MM.1S (cell line): ENCODE results near the gene ELL.

Source experiments
- DNase-seq: peaks from one replicate; pipeline ENCODE4 v3.0.0-alpha.2; 2015
- H2AFZ ChIP-seq: fragments of 300-600 bp; sonication (generic); 2 replicates; pipeline ENCODE4 v1.6.0; 2016; ENCODE audit warnings: antibody characterized with exemption, low read length
- H3F3A ChIP-seq: fragments of 300-600 bp; sonication (generic); 2 replicates; pipeline ENCODE4 v1.6.1; 2016; ENCODE audit warnings: mild to moderate bottlenecking, antibody characterized with exemption, low read length, moderate library complexity, mixed read lengths; ENCODE audit not compliant: insufficient read depth
- H3K27ac ChIP-seq: fragments of 300-600 bp; sonication (generic); 2 replicates; pipeline ENCODE4 v1.5.1; 2016; ENCODE audit warnings: mild to moderate bottlenecking, low read length
- H3K27me3 ChIP-seq: fragments of 300-600 bp; sonication (generic); replicated peaks from 2 replicates; pipeline ENCODE4 v1.6.0; 2016; ENCODE audit warnings: low read length; ENCODE audit not compliant: insufficient read depth
- H3K36me3 ChIP-seq: fragments of 300-600 bp; sonication (generic); replicated peaks from 2 replicates; pipeline ENCODE4 v1.6.1; 2016; ENCODE audit warnings: mild to moderate bottlenecking, low read length, mixed read lengths; ENCODE audit not compliant: insufficient read depth
- H3K4me1 ChIP-seq: fragments of 300-600 bp; sonication (generic); 2 replicates; pipeline ENCODE4 v1.6.1; 2016; ENCODE audit warnings: low read length, mixed read lengths
- H3K4me2 ChIP-seq: fragments of 300-600 bp; sonication (generic); 2 replicates; pipeline ENCODE4 v1.6.0; 2016; ENCODE audit warnings: low read depth, low read length
- H3K4me3 ChIP-seq: fragments of 300-600 bp; sonication (generic); 2 replicates; pipeline ENCODE4 v1.5.1; 2016; ENCODE audit warnings: low read length, mixed read lengths
- H3K79me2 ChIP-seq: fragments of 300-600 bp; sonication (generic); 2 replicates; pipeline ENCODE4 v1.6.1; 2016; ENCODE audit warnings: mixed run types, low read length, mixed read lengths
- H3K9ac ChIP-seq: fragments of 300-600 bp; sonication (generic); 2 replicates; pipeline ENCODE4 v1.6.1; 2016; ENCODE audit warnings: low read length, mixed read lengths
- H3K9me2 ChIP-seq: fragments of 300-600 bp; sonication (generic); replicated peaks from 2 replicates; pipeline ENCODE4 v1.6.1; 2016; ENCODE audit warnings: mild to moderate bottlenecking, low read length, mixed read lengths; ENCODE audit not compliant: insufficient read depth
- H3K9me3 ChIP-seq: fragments of 300-600 bp; sonication (generic); replicated peaks from 2 replicates; pipeline ENCODE4 v1.6.1; 2016; ENCODE audit warnings: mild to moderate bottlenecking, low read length, mixed read lengths; ENCODE audit not compliant: insufficient read depth
- H4K20me1 ChIP-seq: fragments of 300-600 bp; sonication (generic); 2 replicates; pipeline ENCODE4 v1.6.1; 2016; ENCODE audit warnings: mild to moderate bottlenecking, low read length, moderate library complexity, mixed read lengths; ENCODE audit not compliant: insufficient read depth
- EZH2 ChIP-seq: fragments of 300-600 bp; sonication (generic); optimal IDR thresholded peaks from 2 replicates; pipeline ENCODE3; 2017; ENCODE audit warnings: low read depth, mild to moderate bottlenecking, antibody characterized with exemption, low read length, mixed read lengths
- EZH2phosphoT487 ChIP-seq: fragments of 300-600 bp; sonication (generic); IDR thresholded peaks from 2 replicates; pipeline ENCODE4 v1.6.1; 2018; ENCODE audit warnings: antibody characterized with exemption, low read length
- TF ChIP-seq, protein P1 (sequence below): fragments of 300-600 bp; sonication (generic); IDR thresholded peaks from 2 replicates; pipeline ENCODE4 v1.5.1; 2016; ENCODE audit warnings: antibody characterized with exemption, low read length, mixed read lengths

The ELL gene

DNA sequence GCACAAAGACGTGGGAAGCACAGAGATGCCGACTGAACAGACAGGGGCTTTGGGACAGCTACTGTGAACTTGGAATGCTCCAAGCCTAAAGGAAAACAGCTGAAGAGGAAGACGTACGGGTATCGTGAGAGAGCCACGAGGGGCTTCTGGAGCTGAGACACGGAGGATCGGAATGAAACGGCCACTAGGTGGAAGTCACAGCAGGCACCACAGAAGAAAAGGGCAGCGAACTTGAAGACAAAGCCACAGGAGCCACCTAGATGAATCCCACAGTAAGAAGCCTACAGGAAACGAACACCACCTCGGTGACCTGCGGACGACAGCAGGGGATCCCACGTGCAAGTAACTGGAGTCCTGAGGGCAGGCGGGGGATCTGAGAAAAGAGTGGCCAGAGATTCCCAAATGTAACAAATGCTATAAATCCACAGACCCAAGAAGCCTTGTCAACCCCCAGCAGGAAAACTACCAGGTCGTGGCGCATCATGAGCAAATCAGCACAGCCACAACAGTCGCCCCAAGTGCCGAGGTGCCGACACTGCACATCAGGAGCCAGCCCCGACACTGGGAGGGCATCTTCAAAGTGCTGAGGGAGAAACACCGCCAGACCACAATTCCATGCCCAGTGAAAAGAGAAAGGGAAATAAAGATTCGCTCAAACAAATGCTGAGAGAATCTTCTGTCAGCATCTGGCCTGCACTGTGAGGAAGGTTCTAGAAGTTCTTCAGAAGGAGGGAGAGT, 44.7 kb downstream of the ELL start:
- H3K27me3 ChIP-seq = no peaks in the 10 kb centered on the region
- no peaks in the 10 kb centered on the region for H3K36me3 ChIP-seq
- H3K4me2 ChIP-seq = no peak overlapping the region
- no peak overlapping the region for H3K27ac ChIP-seq
- peaks cover 8% of the 10 kb centered on the region for H3K4me1 ChIP-seq
- H3K79me2 ChIP-seq = peaks cover 99% of the 10 kb centered on the region
- H3K9me3 ChIP-seq = no peaks in the 10 kb centered on the region
- H3F3A ChIP-seq = no peaks in the 10 kb centered on the region
- H3K4me3 ChIP-seq = no peak overlapping the region
- H2AFZ ChIP-seq = no peak overlapping the region
- no peak for DNase-seq
- no peak for TF ChIP-seq EZH2
- no peak for TF ChIP-seq EZH2phosphoT487
- TF ChIP-seq, protein P1, sequence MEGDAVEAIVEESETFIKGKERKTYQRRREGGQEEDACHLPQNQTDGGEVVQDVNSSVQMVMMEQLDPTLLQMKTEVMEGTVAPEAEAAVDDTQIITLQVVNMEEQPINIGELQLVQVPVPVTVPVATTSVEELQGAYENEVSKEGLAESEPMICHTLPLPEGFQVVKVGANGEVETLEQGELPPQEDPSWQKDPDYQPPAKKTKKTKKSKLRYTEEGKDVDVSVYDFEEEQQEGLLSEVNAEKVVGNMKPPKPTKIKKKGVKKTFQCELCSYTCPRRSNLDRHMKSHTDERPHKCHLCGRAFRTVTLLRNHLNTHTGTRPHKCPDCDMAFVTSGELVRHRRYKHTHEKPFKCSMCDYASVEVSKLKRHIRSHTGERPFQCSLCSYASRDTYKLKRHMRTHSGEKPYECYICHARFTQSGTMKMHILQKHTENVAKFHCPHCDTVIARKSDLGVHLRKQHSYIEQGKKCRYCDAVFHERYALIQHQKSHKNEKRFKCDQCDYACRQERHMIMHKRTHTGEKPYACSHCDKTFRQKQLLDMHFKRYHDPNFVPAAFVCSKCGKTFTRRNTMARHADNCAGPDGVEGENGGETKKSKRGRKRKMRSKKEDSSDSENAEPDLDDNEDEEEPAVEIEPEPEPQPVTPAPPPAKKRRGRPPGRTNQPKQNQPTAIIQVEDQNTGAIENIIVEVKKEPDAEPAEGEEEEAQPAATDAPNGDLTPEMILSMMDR = no peak
- no peaks in the 10 kb centered on the region for H3K9me2 ChIP-seq
- H4K20me1 ChIP-seq = peaks cover 86% of the 10 kb centered on the region
- H3K9ac ChIP-seq = no peak overlapping the region

DNA sequence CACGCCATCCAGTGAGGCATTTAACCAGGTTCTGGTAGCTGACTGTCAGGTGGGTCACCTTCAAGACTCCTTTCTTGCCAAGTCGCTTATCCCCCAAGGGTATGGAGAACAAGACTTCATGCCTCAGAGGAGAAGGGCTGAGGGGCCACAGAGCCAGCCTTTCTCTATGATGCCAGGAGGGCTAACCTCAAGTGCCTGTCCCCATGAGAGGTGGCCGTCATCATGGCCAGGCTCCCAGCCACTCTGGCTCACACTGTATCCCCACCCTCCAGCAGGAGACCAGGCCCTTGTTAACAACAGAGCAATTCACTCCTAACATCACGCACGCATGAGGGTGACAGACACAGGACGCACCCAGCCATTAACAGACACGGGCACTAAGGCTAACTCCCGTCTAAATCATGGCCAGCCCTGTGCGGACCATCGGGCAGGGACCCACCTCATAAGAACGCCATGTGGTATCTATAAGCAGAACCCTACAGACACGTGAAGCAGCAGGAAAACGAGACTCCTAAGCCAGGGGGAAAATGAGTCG, 45.3 kb downstream of the ELL start:
- Histone ChIP-seq H3K4me3 (no peak overlapping the region), H3F3A (no peaks in the 10 kb centered on the region), H4K20me1 (peaks cover 81% of the 10 kb centered on the region), H3K27me3 (no peaks in the 10 kb centered on the region), H3K4me1 (peaks cover 8% of the 10 kb centered on the region), H3K9me2 (no peaks in the 10 kb centered on the region), H3K4me2 (no peak overlapping the region), H3K9ac (no peak overlapping the region), H3K36me3 (no peaks in the 10 kb centered on the region), H2AFZ (no peak overlapping the region), H3K9me3 (no peaks in the 10 kb centered on the region), H3K79me2 (peaks cover 98% of the 10 kb centered on the region), H3K27ac (no peak overlapping the region)
- TF ChIP-seq, protein P1 = no peak
- TF ChIP-seq EZH2 (no peak), EZH2phosphoT487 (no peak)
- DNase-seq = no peak

DNA sequence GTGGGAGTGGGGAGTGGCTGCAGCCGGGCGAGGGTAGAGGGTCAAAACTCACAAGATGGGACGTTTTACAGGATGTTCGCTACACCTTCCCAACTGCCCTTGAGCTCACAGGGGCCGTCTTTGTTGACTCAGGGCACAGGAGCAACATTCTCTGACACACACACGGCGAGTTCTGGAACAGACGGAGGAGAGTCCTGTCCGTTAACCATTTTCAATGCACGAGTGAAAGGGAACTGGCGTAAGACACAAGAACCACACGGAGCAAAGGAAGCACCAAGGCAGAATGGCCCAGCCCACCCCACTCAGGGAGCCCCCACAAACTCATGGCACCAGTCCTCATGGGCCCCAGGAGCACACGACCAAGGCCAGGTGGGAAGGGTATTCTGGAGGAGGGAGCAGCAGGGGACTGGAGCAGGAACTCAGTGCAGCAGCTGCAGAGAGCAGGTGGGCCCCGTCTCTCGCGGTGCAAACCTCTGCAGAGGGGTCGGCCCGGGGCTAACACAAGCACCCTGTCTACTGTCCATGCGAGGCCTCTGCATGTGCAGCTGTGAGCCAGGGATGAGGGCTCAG, 46.0 kb downstream of the ELL start:
- no peaks in the 10 kb centered on the region for H3K27me3 ChIP-seq
- H3K27ac ChIP-seq = no peak overlapping the region
- no peak for DNase-seq
- no peak overlapping the region for H3K4me3 ChIP-seq
- no peaks in the 10 kb centered on the region for H3F3A ChIP-seq
- no peaks in the 10 kb centered on the region for H3K9me3 ChIP-seq
- H3K36me3 ChIP-seq = no peaks in the 10 kb centered on the region
- H3K4me2 ChIP-seq = no peak overlapping the region
- TF ChIP-seq EZH2 (no peak), EZH2phosphoT487 (no peak)
- TF ChIP-seq, protein P1 = no peak
- peaks cover 8% of the 10 kb centered on the region for H3K4me1 ChIP-seq
- H3K79me2 ChIP-seq = peaks cover 98% of the 10 kb centered on the region
- H3K9me2 ChIP-seq = no peaks in the 10 kb centered on the region
- H4K20me1 ChIP-seq = peaks cover 74% of the 10 kb centered on the region
- no peak overlapping the region for H2AFZ ChIP-seq
- no peak overlapping the region for H3K9ac ChIP-seq
